ENCODE results near the gene DAPP1.

The DAPP1 gene

DNA sequence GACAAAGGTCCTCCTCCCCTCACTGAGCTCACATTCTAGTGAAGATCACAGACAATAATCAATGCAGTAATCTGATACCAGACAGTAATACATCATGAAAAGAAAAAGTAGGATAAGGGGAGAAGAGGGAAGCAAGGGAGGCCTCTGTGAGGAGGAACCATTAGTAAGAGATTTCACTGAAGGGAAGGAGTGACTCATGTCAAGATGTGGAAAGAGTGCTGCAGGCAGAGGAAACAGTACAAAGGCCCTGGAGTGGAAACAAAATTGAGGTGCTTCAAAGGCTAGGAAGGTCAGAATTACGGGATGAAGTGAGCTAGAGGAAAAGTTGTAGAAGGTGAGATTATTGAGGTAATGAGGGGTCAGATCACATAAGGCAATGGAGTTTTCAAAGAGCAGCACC lies 39.5 kb downstream of the DAPP1 start:
- peak in 1 of 5 donors; percentile 63 for DNase-seq

DNA sequence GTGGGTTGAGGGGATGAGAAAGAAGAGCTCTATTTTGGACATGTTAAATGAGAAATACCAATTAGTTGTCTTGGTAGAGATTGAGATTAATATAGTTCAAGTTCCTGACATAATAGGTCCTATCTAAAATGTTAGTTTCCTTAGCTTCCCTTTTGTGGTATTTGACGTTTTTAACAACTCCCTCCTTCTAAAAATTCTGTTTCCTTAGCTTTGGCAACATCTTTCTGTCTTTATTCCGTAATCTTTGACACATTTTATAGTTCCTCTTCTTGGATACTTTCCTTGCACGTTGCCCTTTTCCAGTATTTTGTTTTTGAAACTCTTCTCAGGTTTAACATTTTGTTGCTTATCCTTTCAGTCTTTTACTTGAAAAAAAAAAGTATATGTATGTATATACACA lies 40.7 kb downstream of the DAPP1 start:
- no peak for DNase-seq

GRCh38 chr4:99859618-99860017 lies 43.0 kb downstream of the DAPP1 start:
- no peak for DNase-seq

DNA sequence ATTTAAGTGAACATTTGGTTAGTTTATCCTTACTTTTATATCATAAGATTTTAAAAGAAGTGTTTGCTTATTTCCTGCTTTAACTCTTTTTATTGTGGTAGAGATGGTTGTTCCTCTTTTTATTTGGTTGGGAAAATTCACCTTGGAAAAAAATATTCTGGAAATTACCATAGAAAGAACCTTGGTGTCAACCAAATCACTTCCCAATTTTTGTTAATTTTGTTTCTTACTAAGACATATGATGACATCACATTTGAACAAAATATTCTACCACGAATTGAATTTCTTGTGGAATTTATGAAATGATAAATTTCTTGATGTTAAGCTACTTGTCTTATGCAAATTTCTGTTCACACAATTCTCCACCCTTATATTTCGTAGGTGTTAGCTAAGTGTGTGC lies 43.9 kb downstream of the DAPP1 start:
- DNase-seq, result no peak

GRCh38 chr4:99861120-99861905 lies 44.7 kb downstream of the DAPP1 start:
- peak in 1 of 5 donors; percentile 78 for DNase-seq

DNA sequence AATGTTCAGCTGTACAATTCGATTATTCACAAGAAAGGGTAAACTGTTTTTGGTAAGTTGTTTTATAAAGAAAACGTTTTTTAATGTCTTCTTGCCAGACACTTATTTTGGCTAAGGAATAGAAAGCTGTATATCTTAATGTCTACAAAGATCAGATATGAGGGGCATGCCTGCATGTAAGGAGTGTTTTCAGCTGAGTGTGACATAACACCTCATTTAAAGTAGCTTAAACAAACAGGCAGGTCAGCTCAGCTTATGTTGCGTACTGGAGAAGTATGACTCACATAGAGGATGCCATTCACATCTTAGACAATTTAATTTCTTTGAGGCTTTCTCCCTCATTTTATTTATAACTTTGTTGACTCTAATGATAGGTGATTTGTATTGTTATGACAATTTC lies 47.2 kb downstream of the DAPP1 start:
- no peak for DNase-seq

- peak in 1 of 5 donors; percentile 66 for DNase-seq
Measured at GRCh38 chr4:99868126-99868596, 51.5 kb downstream of the DAPP1 start.

- DNase-seq, result no peak
Measured at GRCh38 chr4:99872570-99872969, 55.9 kb downstream of the DAPP1 start.

DNA sequence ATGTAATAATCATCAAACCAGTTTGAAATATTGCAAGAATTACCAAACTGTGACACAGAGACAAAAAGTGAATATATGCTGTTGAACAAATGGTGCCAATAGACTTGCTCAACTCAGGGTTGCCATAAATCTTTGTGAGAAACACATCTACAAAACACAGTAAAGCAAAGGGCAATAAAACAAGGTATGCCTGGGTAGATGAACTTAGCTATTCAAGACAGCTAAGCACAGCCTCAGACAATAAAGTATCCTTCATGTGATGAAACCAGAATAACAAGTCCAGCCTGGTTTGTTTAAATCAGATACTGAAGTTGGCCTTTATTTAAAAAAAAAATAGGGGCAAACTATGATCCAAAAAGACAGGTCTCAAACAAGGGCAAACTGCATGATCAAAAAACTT lies 58.4 kb downstream of the DAPP1 start:
- DNase-seq, result no peak

GRCh38 chr4:99876946-99877345 lies 60.3 kb downstream of the DAPP1 start:
- no peak for DNase-seq

GRCh38 chr4:99878604-99879003 lies 62.0 kb downstream of the DAPP1 start:
- no peak for DNase-seq

DNA sequence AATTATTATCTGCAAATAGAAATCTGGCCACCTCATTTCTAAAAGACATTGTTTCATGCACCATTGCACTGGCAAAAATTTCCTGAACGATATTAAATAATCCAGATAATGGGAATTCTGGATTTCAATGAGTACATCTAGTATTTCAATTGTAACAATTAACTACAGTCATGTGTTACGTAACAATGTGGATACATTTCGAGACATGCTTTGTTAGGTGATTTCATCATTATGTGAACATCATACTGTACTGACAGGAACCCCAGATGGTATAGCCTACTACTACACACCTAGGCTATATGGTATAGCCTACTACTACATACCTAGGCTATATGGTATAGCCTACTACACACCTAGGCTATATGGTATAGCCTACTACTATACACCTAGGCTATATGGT lies 62.8 kb downstream of the DAPP1 start:
- DNase-seq, result no peak

GRCh38 chr4:99885063-99885664 lies 68.5 kb downstream of the DAPP1 start:
- DNase-seq, result peak in 3 of 5 donors; percentile 14 to 60 (median 23)

- DNase-seq, result no peak
Measured at GRCh38 chr4:99885687-99886086, 69.1 kb downstream of the DAPP1 start.

DNA sequence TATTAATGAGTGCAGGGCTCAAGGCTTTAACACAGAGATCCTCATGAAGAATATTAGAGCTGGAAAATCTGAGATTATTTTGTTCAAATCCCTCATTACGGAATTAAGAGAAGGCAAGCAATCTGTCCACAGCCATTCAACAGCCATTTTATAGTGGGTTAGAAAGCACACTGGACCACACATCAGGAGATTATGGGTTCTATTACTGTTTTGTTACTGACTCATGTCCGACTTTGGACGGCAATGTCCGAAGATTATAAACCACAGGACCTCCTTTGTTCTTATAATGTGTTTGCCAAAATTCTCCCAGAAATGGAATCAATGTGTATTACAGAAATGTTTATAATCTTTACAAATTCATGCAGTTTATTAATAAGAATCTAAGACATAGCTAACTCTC lies 69.5 kb downstream of the DAPP1 start:
- DNase-seq, result no peak

GRCh38 chr4:99887837-99888236 lies 71.2 kb downstream of the DAPP1 start:
- no peak for DNase-seq

- no peak for DNase-seq
Measured at GRCh38 chr4:99891351-99891750, 74.7 kb downstream of the DAPP1 start.

DNA sequence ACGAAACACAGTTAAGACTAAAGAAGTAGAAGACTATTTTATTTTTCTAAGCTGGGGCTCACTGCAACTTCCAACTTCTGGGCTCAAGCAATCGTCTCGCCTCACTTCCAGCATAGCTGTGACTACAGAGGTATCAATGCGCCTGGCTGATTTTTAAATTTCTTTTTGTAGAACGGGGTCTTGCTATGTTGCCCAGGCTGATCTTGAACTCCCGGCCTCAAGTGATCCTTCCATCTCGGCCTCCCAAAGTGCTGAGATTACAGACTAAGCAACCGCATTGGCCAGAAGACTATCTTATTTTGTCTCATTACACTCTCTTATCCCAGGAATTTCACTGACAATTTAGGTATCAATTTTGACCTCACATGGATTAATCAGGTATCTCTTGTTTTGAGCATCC lies 76.4 kb downstream of the DAPP1 start:
- DNase-seq, result no peak

- DNase-seq, result no peak
Measured at GRCh38 chr4:99893839-99894160, 77.2 kb downstream of the DAPP1 start.

GRCh38 chr4:99894161-99894997 lies 77.8 kb downstream of the DAPP1 start, which contains the start of gene LAMTOR3:
TSS of gene LAMTOR3 (minus strand) at chr4:99894427. CDS start at chr4:99893963, 464 bp downstream.
- DNase-seq, result peak; percentile 82 to 94 (median 87)

DNA sequence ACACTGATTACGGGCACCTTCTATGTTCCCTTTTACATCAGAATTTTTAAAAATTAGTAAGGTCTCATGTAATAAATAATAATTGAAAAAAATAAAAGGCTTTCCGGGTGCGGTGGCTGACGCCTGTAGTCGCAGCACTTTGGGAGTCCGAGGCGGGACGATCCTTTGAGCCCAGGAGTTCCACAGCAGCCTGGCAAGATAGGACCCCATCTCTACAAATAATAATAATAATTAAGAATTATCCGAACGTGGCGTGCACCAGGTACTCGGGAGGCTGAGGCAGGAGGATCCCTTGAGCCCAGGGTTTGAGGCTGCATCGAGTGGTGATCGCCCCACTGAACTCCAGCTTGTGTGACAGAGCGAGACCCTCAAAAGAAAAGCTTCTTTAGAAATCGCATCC lies 78.4 kb downstream of the DAPP1 start:
- DNase-seq, result no peak

DNA sequence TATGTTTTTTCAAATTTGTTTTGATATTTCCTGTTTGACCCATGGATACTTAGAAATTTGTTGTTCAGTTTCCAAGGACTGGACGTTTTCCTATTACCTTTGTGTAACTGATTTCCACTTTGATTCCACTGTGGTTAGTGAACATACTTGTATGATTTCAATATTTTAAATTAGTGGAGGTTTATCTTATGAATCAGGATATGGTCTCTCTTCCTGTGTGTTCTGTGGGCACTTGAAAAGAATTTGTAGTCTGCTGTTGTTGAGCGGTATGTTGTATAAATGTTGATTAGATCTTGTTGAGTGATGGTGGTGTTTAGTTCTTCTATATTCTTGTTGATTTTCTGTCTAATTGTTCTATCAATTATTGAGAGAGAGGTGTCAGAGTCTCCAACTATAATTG lies 98.8 kb downstream of the DAPP1 start:
- DNase-seq, result no peak

DNA sequence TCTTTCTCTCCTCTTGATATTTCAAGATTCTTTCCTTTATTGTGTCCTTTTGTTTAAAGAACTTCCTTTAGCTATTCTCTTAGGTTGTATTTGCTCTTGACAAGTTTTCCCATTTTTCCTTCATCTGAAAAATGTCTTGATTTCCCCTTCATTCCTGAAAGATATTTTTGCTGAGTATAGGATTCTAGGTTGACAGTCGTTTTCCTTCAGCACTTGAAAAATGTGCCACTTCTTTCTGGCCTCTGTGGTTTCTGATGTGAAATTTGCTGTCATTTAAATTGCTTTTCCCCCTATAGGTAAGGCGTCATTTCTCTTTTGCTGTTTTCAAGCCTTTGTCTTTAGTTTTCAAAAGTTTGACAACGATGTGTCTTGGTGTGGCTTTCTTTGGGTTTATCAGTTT lies 100.9 kb downstream of the DAPP1 start:
- no peak for DNase-seq

- no peak for DNase-seq
Measured at GRCh38 chr4:99918656-99919055, 102.0 kb downstream of the DAPP1 start.

Data from T-helper 1 cell (primary cell).